Neural crest cell (in vitro differentiated cells): Measurements from ENCODE around the gene ITGB3. TPM values are rescaled to one million over a fixed set of nuclear protein-coding genes. Genes with fewer than 3 reads are reported as not detected.

Experiments used
- DNase-seq: peaks from one replicate; pipeline ENCODE4 v3.0.0; 2021; ENCODE audit warnings: low read depth, mixed read lengths, low spot score
- H3K27ac Mint-ChIP-seq: one replicate; pipeline ENCODE4 v1.8.0; 2021; ENCODE audit warnings: mild to moderate bottlenecking, mixed read lengths; ENCODE audit not compliant: unreplicated experiment
- H3K27me3 Mint-ChIP-seq: 2 replicates; pipeline ENCODE4 v1.8.0; 2021; ENCODE audit warnings: low read depth, mild to moderate bottlenecking, mixed read lengths
- H3K36me3 Mint-ChIP-seq: 2 replicates; pipeline ENCODE4 v1.8.0; 2021; ENCODE audit warnings: low read depth, mild to moderate bottlenecking, mixed read lengths
- H3K4me1 Mint-ChIP-seq: 2 replicates; pipeline ENCODE4 v1.8.0; 2021; ENCODE audit warnings: mixed read lengths
- H3K4me3 Mint-ChIP-seq: one replicate; pipeline ENCODE4 v1.8.0; 2021; ENCODE audit warnings: mild to moderate bottlenecking, mixed read lengths
- H3K9me3 Mint-ChIP-seq: 2 replicates; pipeline ENCODE4 v1.8.0; 2021; ENCODE audit warnings: mixed read lengths
- total RNA-seq: library from RNA; stranded (reverse); gene quantifications from 2 replicates; pipeline ENCODE4 v1.2.1, GENCODE V29; 2021
- TF ChIP-seq, protein P1 (sequence below): fragments of 200-600 bp; sonication (generic); conservative IDR thresholded peaks from 2 replicates; pipeline ENCODE4 v1.5.0; 2021; ENCODE audit warnings: antibody characterized with exemption, mild to moderate bottlenecking

ITGB3 gene
- total RNA-seq, 1 donor from 2014 or later: 0.09 TPM

DNA sequence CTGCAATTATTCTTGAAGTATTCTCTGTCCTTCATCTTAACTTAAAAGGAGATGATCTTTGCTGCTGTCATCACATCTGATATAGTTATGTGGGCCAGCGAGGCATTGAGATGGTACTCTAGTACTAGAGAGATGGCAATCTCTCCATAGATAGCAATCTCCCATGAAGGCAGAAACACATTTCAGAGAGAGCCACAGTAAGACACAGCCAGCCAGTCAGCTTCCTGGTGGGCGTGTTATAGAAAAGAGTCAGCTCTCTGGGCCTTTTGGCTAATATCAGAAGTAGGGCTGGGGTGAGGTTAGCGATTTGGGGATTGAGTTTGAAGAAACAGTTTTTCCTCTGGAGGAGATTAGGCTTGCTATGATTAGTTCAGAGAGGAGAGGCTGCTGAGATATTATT is 47.5 kb downstream of the ITGB3 start:
- Mint-ChIP-seq H3K4me1 (peaks cover 16% of the 10 kb centered on the region), H3K4me3 (no peak overlapping the region), H3K9me3 (peaks cover 6% of the 10 kb centered on the region), H3K27me3 (peaks cover 29% of the 10 kb centered on the region), H3K36me3 (no peaks in the 10 kb centered on the region), H3K27ac (no peak overlapping the region)
- DNase-seq: no peak
- TF ChIP-seq, protein P1, sequence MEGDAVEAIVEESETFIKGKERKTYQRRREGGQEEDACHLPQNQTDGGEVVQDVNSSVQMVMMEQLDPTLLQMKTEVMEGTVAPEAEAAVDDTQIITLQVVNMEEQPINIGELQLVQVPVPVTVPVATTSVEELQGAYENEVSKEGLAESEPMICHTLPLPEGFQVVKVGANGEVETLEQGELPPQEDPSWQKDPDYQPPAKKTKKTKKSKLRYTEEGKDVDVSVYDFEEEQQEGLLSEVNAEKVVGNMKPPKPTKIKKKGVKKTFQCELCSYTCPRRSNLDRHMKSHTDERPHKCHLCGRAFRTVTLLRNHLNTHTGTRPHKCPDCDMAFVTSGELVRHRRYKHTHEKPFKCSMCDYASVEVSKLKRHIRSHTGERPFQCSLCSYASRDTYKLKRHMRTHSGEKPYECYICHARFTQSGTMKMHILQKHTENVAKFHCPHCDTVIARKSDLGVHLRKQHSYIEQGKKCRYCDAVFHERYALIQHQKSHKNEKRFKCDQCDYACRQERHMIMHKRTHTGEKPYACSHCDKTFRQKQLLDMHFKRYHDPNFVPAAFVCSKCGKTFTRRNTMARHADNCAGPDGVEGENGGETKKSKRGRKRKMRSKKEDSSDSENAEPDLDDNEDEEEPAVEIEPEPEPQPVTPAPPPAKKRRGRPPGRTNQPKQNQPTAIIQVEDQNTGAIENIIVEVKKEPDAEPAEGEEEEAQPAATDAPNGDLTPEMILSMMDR: no peak

DNA sequence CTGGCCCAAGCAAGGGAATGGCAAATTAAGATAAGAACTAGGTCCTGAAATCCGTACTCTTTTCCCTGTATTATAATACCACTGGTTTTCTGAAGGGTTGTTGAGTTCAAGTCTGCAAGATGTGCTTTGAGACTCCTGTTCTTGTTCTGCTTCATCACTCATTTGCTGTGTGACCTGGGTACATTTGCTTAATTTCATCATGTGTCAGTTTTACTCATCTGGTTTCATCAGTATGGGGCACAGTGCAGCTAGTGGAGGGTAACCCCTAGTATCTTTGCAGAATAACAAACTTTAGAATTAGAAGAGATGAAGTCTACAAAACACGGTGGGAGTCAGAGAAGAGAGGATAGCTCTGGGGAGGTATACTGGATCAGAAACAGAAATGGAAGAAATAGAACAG is 48.2 kb downstream of the ITGB3 start:
- H3K4me3 Mint-ChIP-seq: no peak overlapping the region
- no peaks in the 10 kb centered on the region for H3K36me3 Mint-ChIP-seq
- no peak overlapping the region for H3K27ac Mint-ChIP-seq
- H3K9me3 Mint-ChIP-seq: peaks cover 6% of the 10 kb centered on the region
- no peak for DNase-seq
- TF ChIP-seq, protein P1: no peak
- H3K4me1 Mint-ChIP-seq: peaks cover 9% of the 10 kb centered on the region
- peaks cover 29% of the 10 kb centered on the region for H3K27me3 Mint-ChIP-seq

DNA sequence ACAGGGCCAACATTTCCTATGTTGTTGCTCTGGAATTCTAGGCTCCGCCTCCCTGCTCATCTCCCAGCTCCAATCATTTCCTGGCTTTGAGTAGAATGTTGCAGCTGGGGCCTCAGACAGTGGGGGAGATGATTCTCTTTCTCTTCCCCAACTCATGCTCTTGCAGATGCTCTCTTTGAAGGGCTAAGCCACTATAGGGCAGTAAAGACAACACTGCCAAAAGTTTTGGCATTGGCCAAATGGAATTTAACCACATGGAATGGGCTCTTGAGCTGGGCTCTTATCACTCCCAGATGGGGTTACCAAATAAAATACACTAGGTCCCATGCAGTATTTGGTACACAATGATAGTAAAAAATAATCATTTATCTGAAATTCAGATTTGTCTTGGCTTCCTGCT is 50.6 kb downstream of the ITGB3 start:
- Mint-ChIP-seq H3K27me3 (peaks cover 27% of the 10 kb centered on the region), H3K4me3 (no peak overlapping the region), H3K9me3 (peaks cover 6% of the 10 kb centered on the region), H3K27ac (no peak overlapping the region), H3K4me1 (no peaks in the 10 kb centered on the region), H3K36me3 (no peaks in the 10 kb centered on the region)
- no peak for DNase-seq
- TF ChIP-seq, protein P1: no peak

DNA sequence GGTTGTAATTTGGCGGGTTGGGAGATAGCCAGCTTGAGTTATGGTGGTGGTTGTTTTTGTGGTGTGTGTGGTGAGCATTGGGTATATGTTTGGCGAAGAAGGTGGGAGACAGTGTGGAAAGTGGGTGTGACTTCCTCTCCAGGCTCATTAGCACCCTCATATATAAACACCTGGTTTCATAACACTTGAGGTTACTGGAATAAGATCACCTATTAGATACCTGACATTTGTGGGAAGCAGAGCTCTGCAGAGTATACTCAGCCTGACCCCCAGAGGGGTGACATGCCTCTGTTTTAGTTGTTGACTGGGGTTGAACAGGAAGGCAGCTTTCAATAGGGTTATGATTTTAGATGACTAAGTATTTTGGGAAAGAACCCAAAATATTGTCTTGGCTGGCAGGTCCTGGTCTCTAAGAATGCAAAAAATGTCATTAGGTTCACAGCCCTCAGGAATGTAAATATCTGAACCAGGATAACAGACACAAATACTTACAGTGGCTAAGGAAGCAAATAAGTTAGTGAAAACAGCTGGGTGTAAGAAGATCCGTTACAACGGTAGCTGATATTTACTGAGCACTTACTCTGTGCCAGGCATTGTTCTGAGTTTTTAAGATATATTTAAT is 51.8 kb downstream of the ITGB3 start:
- Mint-ChIP-seq H3K27me3 (peaks cover 24% of the 10 kb centered on the region), H3K9me3 (peaks cover 6% of the 10 kb centered on the region), H3K36me3 (no peaks in the 10 kb centered on the region), H3K4me3 (no peak overlapping the region), H3K27ac (no peak overlapping the region), H3K4me1 (no peaks in the 10 kb centered on the region)
- TF ChIP-seq, protein P1: no peak
- no peak for DNase-seq

DNA sequence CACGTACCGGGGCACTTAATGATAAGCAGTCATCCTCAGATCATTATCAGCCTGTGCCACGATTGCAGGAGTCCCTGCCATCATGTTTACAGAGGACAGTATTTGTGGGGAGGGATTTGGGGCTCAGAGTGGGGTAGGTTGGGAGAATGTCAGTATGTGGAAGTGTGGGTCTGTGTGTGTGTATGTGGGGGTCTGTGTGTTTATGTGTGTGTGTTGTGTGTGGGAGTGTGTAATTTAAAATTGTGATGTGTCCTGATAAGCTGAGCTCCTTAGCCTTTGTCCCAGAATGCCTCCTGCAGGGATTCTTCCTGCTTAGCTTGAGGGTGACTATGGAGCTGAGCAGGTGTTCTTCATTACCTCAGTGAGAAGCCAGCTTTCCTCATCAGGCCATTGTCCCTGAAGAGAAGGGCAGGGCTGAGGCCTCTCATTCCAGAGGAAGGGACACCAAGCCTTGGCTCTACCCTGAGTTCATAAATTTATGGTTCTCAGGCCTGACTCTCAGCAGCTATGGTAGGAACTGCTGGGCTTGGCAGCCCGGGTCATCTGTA is 56.6 kb downstream of the ITGB3 start:
- no peak overlapping the region for H3K4me3 Mint-ChIP-seq
- H3K27me3 Mint-ChIP-seq: peaks cover 6% of the 10 kb centered on the region
- H3K36me3 Mint-ChIP-seq: no peaks in the 10 kb centered on the region
- no peaks in the 10 kb centered on the region for H3K4me1 Mint-ChIP-seq
- no peaks in the 10 kb centered on the region for H3K9me3 Mint-ChIP-seq
- no peak overlapping the region for H3K27ac Mint-ChIP-seq
- TF ChIP-seq, protein P1: no peak
- no peak for DNase-seq
